NCI-H1092 treated with DMSO at 0.1 percent for 48 hours (cell line): Measurements from ENCODE around the gene ABR.
A peak's percentile ranks its signal among the peaks of the same experiment; 100 is the strongest.
"Not testable (repeated sequence)": the region's sequence is repeated elsewhere in the genome, so short reads cannot be mapped to it uniquely, and the experiment has no call there.

Source experiments
- DNase-seq: peaks from one replicate; lab custom pipeline; 2025; lab: John Stamatoyannopoulos, UW

ABR gene

DNA sequence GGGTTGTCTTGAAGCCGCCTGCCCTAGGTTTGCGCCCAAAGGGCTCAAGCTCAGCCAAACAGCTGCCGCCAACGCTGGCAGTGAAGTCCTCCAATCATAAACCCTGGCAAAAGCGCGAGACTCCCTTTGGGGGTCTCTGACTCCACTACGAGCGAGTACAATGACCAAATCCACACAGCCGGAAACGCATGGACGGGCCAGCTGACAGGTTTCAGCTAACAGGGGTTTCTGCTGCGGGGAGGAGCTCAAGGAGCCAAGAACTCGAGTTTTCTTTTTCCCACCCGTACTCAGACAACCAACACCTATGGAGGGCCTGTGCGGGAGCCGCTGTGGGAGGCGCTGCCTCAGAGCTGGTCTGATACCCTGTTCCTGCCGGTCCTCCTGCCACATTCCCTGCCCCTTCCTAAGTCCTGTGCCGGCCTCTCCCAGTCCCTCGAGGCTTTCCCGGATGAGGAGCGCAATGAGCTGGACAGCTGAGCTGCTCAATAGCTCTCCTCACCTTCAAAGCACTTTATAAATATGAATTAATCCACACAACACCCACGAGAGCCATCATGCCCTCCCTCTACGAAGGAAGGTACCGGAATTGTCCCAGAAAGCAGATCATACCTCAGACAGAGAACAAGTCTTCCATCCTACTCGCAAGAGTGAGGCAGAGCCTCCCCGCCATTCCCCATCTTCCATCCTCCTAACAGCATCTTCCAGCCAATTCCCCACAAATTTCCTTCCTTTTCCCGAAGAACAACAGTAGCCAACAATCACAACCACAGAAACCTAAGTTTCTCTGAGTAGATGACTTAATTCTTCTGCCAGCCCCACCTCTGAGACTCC lies 6.1 kb downstream of the ABR start:
- no peak for DNase-seq

DNA sequence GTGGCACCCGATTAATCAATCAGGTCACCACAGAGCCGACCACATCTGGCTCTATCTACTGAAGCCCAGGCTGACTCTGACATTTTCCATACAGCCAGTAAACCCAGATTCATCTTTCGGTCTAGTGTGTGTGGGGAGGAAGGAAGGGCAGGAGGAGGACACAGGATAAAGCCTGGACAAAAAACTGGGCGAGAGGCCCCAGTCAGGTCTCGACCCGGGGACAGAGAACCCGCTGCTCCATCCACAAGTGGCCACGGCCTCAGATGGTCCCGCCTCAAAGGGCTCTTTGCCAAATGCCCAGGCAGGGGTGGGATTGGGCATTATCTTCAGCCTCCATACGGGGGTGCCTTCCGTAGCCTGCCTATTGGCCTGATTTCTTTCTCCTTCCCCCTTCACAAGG lies 7.8 kb downstream of the ABR start:
- DNase-seq: no peak

DNA sequence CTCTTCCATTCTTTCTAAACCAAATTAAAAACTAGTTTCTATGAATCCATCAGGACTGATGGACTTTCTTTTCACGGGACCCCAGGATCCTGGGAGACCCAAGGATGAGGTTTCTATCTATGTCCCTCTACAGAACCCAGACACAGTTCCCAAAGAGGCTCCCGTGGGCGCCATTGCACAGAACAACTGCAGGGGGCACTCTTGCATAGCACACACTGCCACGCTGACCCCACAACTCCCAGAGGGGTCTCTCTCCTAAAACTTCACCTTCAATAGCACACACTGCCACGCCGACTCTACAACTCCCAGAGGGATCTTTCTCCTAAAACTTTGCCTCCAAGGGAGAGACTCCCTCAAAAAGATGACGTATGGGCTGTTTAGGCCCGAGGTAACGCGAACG lies 9.0 kb downstream of the ABR start:
- no peak for DNase-seq

DNA sequence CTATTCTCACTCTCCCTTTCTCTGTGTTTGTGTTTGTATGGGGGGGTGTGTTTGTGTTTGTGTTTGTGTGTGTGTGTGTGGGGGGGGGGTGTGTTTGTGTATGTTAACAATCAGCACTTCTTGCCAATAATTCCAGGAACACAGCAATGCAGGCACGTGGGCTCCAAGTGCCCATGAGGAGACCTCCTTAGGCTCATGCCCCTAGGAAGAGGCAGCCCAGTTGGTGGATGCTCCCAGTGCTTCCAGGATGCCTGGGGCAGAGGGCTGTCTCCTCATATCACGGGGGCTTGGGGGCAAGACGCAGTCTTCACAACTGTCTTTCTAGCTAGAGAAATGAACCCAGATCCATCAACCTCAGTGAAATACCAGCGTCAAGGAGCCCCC lies 9.9 kb downstream of the ABR start:
- DNase-seq: no peak

DNA sequence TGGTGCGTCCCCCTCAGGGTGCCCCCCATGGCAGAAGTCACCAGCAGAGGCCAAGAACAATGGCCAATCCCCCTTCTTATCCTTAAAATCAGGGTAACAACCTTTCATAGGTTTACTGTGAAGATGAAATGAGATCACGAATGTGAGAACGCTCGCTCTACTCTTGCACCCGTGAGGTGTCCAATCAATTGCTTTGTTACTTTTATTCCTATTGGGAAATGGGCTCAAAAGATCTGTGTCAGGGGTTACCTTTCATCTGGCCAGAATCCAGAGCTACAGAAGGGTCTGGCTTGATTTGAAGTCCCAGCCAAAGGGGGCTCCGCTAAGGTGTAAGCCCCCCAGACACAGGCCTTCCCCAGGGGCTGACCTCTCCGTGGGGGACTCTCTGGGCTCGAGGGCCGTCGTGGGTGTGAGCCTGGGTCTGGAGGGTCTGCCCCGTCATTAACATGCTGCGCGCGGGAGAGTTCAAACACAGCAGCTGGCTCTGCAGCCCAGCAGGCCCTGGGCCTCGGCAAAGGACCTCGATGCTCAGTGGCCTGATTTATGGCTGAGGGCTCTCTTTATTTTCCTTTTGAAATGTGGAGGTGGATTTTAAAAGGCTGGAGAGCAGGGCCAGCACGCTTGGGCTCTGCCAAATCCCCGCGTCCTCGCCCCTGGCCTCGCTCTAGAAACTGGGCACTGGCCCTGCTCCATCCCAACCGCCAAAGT lies 10.4 kb downstream of the ABR start:
- DNase-seq: peak; percentile 64

DNA sequence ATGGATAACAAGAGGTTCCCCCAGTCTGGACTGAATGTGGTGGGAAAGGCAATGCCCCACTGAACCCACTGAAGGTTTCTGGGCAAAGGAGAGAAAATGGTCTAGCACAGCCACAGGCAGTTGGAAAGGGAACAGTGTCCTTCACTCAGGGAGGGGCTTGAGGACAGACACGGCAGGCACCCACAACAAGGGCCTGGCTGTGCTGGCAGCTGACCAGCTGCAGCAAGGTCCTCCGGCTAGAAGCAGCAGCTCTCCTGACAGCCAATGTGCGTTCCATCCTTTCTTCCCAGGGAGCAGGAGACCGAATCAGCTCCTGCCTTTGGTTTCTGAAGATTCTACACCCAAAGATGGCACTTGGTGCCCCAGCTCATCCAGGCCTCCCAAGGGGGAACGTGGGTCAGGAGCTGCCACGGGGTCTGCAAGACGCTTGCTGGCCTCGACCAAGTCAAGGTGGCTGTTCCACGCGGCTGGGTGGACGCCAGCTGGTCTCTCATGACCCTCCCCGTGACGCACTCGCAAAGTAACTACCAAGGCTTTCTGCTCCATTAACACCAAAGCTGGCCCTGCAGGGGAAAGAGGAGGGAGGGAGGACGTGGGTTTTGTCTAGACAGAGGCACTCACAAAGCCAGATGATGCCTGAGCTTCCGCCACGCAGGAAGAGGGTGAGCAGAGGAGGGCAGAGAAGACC lies 11.1 kb downstream of the ABR start:
- peak; percentile 32 for DNase-seq

DNA sequence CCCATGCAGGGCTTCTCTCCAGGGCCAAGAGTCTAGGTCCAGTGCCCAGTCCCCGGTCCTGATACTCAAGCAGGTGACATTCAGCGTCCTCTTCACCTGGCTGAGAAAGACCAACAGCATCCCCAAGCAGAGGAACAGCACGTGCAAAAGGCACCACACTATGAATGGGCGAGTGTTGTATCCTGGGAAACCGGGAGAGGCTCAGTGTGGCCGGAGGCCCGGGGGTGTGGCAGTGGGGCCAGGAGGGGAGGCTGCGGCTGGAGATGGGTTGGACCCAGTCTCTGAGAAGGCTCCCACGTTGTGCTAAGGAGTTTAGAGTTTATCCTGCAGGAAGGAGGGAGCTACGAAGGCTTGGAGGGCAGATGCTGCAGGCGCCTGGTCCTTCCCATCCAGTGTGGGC lies 13.5 kb downstream of the ABR start:
- no peak for DNase-seq

DNA sequence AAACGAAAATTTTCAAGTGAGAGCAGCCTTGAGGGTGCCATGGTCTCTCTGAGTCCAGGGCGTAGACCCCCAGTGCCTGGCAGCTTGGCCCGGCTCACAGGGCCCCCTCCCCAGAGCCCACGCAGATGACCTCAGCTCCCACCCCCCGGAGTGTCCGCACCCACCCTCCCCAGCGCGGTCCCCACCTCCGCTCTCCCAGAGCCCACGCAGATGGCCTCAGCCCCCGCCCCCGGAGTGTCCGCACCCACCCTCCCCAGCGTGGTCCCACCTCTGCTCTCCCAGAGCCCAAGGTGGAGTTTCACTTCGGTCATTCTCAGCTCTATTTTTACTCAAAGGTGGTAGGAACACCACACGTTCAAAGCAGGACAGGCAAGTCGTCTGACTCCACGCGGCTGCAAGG lies 13.9 kb downstream of the ABR start:
- no peak for DNase-seq

DNA sequence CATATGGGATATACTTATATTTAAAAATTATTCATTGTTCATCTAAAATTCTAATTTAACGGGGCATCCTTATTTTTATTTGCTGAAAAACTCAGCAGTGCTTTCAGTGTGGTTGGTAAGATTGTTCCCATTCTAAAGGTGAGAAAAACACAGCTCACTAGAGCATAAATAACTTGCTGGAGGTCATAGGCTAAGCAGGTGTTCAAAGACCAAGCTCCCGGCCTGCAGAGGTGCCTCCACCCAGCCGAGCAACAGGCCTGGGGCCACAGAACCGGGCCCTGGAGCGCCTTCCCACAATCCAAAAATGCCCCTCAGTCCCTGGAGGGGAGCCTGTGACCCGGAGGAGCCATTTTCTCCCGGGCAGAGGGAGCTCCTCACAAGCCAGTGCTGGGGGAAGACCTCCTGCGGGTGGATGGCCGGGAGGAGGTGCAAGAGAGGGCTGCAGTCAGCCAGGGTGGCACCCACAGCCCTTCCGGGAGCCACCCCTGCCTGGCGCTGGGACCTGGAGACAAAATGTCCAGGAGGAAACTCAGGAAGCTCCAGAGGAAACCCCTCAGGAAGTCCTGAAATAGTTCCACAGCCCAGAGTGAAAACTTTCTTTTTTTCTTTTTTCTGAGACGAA lies 14.7 kb downstream of the ABR start:
- no peak for DNase-seq

DNA sequence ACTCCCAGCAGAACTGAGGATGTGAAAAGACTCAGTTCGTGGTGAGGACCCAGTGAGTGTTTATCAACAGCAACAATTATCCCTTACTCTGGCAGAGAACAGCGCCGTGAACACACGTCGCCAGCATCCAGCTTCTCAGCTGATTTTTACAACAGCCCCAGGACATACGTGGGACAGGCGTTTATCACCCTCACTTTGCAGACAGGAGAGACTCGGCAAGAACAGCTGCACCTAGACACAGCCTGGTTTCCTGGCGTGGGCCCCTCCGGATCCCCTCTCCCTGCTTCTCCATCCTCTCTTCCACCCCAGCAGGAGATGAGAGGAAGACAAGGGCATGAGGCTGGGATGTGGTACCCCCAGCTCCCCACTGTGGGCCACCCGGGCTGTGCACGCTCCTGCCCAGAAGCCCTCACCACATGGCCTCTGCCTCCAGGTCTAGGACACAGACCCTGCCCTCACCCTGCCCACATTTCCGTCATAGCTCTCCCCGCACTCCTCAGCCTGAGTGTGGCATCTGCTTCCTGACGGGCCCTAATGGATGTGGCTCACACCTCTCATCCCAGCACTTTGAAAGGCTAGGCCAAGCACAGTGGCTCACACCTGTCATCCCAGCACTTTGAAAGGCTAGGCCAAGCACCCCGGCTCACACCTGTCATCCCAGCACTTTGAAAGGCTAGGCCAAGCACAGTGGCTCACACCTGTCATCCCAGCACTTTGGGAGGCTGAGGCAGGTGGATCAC lies 17.5 kb downstream of the ABR start:
- DNase-seq: peak; percentile 30

DNA sequence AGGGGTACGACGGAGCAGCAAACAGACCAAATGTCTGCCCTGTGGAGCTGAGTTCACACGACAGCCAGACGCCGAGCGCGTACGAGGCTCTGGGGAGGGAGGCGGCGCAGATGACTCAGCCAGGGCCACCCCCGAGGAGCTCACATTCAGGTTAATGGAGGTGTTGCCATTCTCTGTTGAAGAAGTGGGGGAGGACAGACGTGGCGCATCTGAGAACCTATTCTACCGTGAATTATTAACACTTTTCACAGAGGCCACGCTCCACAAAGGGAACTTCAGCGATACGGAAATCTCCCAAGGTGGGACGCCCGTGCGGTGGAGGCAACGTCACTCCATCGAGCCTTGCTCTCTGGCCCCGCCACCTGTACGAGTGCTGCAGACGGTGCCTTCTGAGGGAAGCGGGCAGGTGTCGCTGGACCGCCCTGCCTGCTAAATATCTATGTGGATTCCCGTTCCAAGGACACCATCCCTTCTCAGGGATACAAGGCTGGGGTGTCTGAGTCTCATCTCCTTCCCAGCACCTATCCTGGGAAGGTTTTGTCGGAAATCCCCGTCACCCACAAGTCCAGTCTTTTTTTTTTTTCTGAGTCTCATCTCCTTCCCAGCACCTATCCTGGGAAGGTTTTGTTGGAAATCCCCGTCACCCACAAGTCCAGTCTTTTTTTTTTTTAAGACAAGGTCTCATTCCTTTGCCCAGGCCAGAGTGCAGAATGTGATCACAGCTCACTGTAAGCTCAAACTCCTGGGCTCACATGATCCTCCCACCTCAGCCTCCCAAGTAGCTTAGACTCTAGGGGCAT lies 19.0 kb downstream of the ABR start:
- DNase-seq: no peak

DNA sequence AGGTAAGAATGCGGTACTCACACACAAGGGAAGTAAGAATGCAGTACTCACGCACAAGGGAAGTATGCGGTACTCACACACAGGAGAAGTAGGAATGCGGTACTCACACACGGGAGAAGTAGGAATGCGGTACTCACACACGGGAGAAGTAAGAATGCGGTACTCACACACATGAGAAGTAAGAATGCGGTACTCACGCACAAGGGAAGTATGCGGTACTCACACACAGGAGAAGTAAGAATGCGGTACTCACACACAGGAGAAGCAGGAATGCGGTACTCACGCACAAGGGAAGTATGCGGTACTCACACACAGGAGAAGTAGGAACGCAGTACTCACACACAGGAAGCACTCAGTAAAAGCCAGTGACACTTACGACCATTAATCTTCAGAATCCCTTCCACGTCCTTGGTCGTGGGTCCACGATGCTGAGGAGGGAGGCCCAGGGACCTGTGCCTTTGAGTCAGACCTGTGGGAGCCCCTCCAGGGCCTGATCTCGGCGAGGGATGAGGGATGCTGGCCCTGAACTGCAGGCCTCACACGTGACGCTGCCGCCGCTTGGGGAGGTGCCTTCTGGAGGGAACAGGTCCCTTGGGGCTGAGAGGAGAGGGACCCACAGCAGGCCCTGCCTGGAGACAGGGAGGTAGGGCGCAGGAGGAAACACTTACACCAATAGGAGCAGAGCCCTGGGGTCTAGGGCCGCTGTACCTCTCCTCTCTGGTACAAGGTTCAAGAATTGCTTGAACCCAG lies 20.2 kb downstream of the ABR start:
- no peak for DNase-seq

DNA sequence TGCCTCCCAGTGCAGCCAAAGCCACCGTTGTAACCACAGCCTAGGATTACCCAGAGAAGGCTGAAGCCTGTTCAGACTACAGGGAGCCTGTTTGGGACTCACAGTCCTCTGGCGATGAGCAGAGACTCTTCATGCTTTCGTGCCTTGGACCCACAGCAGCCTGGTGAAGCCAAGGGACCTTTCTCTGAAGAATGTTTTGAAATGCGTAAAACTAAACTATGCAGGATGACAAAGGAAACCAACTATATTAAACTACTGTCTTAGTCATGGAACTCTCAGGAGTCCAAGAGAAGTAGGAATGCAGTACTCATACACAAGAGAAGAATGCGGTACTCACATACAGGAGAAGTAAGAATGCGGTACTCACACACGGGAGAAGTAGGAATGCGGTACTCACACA lies 20.9 kb downstream of the ABR start:
- DNase-seq: no peak

DNA sequence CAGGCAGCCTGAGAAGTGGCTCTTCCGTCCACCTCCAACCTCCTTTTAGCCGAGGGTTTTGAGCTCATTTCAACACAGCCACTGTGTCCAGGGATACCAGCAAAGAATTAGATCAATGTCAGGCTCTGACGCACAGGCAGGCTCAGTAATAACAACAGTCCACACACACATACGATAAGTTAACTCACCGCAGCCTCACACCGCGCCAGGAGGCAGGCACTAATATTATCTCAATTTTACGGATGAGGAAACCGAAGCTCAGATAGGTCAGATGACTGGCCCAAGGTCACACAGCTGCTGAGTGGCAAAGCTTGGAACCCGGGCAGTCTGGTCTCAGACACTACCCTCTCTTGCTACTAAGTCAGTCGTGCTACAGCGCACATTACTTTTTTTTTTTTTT lies 22.9 kb downstream of the ABR start:
- DNase-seq: no peak

DNA sequence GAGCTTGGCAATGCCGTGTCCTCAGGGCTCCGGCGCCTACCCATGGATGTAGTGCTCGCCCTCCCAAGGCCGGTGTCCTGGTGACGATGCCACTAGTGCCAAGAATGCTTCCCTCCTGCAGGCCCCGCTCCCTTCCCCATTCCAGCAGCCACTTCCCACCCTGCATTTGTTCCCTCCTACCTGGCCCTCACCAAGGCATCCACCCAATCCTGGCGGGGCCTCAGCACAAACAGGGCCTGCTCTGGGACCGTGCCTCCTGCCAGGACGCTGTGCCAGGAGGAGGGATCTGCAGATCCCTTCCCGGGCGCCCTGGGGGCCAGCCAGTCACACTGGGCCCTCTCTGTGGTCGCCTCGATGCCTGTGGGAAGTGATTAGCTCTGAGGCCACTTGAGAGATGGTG lies 25.1 kb downstream of the ABR start:
- no peak for DNase-seq

DNA sequence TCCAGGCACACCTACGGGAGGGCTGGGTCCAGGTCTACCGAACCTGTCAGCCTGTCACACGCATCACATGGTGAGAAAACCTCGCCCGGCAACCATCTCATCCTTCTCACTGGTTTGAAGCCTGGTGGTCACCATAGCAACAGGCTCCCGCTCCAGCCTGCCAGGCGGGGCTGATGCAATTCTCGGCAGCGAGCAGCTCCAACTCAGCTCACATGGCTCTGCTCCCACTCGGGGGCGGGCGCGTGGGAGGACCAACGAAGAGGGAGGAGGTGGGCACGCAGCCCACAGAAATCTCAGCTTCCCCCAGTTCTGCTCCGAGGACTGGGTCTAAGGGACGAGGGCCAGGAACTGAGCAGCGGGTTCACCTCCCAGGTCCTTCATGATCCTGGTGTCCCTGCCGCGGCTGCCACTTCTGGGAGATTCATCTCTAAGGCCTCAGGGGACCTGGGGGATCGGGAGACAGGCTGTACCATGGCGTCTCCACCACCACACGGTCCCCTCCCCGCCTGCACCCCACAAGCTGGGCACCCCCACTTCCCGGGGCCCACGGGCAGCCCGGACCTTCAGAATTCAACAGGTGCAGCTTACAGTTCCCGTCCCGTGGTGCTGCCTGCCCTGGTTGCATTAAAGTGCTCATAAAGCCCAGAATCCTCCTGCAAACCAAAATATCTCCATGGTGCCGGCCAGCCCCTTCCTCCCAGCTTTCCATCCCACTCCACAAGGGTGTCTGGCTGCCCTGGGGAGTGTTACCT lies 25.8 kb downstream of the ABR start:
- peak; percentile 54 for DNase-seq

DNA sequence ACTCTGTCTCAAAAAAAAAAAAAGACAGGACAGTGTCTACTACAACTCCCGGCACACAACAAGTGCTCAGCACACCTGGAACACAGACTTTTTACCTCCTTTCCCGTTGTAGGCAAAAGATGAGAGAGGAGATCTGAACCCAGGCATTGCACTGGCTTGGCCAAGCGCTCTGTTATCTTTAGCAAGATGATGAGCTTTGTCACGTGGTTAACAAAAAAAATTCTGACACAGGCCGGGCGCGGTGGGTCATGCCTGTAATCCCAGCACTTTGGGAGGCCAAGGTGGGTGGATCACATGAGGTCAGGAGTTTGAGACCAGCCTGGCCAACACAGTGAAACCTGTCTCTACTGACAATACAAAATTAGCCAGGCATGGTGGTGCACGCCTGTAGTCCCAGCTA lies 27.2 kb downstream of the ABR start:
- not testable (repeated sequence) for DNase-seq

DNA sequence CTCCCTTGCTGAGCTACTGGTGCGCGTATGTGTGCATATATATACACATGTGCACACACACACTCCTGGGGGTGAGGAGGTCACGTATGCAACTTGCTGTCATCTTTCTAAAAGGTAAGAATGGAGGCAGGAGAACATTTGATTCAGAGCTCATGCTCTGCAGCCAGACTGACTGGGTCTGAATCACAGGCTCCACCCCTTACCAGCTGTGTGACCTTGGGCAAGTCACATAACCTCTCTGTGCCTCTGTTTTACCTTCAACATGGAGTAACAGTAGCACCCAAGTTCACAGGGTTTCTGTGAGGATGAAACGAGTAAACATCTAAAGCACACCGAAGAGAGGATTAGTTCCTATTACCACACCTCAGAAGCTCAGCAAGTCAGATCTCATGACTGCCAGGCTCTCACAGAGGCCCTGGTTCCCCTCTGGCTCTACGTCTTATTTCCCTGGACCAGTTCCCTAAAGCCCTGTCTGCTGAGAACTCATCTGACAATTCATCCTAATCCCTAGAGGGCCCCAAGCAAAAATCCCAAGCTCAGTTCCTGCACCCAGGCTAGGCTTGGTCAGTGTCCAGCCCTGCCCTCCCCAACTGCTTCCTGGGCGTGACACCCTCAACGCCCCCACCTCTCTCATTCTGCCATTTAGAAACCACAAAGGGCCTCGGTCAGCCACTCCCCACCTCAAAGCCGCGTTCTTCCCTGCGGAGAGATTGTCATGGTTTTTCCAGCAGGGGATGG lies 28.7 kb downstream of the ABR start:
- DNase-seq: no peak

DNA sequence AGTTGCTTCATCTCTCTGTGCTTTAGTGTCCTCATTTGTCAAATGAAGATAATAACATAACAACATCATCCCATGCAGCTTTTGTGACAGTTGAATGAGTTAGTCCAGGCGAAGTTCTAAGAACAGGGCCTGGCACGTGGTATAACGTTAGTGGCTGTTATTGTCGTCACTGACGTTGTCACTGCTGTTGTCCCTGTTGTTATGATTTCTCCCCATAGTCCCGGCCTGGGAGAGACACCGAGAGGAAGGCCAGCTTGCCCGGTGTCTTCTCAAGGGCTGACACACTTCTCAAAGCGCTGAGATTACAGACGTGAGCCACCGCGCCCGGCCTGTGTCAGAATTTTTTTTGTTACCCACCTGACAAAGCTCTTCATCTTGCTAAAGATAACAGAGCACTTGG lies 29.9 kb downstream of the ABR start:
- no peak for DNase-seq
